Retinal pigment epithelial cell (primary cell): ENCODE data around the gene MEPCE.

Experiments
- DNase-seq: peaks from one replicate; pipeline ENCODE4 v3.0.0-alpha.2; 2010; ENCODE audit warnings: low read depth
- H3K4me3 ChIP-seq: 2 replicates; pipeline ENCODE4 v1.5.1; 2011; ENCODE audit warnings: mild to moderate bottlenecking, low read length, control low read depth, moderate library complexity
- TF ChIP-seq, protein P1 (sequence below): conservative IDR thresholded peaks from 2 replicates; pipeline ENCODE4 v1.5.1; 2011; ENCODE audit warnings: low read depth, low read length, control low read depth, inconsistent platforms

MEPCE gene

DNA sequence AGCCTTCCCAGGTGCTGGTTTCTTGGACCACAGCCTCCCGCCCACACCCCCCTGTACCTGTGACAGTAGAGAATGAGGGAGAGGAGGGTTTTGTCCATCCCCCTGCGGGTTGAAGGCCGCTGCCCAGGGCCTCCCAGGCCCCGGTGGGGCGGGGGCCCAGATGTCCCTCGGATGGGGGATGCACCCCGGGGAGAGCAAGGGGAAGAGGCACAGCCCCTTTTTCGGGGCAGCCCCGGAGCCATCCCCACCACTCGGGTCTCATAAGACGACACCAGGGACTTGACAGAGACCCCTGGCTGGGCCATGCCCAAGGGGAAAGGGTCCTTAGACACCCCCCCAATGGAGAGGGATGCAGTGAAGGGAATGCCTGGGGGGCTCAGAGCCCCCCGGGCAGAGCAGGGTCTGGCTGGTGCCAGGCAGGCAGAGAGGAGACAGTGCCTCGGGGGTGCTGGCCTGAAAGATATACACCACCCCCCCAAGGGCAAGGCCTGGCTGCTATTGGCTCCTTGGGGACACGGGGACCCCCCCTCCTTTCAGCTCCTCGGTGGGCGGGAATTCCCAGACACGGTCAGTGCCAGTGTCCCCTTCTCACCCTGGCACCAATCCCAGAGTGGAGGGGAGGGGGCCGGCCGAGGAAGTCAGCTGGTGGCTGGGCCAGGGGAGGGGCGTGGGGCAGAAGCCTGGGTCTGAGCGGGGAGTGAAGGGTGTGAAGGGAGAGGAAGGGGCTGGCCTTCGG is 38.2 kb downstream of the MEPCE start:
- no peak for DNase-seq
- TF ChIP-seq, protein P1, sequence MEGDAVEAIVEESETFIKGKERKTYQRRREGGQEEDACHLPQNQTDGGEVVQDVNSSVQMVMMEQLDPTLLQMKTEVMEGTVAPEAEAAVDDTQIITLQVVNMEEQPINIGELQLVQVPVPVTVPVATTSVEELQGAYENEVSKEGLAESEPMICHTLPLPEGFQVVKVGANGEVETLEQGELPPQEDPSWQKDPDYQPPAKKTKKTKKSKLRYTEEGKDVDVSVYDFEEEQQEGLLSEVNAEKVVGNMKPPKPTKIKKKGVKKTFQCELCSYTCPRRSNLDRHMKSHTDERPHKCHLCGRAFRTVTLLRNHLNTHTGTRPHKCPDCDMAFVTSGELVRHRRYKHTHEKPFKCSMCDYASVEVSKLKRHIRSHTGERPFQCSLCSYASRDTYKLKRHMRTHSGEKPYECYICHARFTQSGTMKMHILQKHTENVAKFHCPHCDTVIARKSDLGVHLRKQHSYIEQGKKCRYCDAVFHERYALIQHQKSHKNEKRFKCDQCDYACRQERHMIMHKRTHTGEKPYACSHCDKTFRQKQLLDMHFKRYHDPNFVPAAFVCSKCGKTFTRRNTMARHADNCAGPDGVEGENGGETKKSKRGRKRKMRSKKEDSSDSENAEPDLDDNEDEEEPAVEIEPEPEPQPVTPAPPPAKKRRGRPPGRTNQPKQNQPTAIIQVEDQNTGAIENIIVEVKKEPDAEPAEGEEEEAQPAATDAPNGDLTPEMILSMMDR: no peak
- no peak overlapping the region for H3K4me3 ChIP-seq

DNA sequence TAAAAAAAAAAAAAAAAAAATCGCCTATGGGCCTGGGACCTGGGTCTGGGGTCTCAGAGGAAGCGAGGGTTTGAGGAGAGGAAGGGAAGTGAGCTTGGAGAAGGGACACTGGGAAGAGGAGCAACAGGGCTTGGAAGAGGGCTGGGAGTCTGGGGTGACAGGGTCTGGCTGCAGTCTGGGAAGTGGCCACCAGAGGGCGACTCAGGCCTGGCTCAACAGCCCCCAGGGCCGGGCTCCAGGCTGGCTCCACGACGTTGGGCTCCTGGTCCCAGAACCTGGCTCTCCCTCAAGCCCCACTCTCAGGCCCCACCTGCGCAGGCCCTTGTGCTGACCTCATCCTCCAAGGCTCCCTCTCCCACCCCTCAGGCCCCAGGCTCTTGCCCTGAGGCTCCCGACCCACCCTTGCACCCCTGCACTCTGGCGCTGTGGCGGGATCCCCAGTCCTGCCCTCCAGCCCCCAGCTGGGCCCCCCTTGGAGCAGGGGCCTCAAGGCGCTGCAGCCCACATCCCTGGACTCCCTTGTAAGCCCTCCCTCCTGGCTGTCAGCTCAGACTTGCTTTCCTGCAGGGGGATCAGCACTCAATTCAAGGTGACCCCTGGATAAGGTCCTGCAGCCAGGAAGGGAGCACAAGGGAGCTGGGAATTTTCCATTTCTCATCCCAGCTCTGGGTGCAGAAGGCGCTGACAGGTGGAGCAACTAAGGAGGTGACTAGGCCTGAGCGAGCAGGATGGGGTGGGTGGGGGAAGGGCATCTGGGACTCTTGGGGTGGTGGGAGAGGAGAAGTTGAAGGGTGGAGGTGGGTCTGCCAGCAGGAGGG is 39.8 kb downstream of the MEPCE start:
- TF ChIP-seq, protein P1: peak; percentile 96
- DNase-seq: no peak
- H3K4me3 ChIP-seq: no peak overlapping the region

DNA sequence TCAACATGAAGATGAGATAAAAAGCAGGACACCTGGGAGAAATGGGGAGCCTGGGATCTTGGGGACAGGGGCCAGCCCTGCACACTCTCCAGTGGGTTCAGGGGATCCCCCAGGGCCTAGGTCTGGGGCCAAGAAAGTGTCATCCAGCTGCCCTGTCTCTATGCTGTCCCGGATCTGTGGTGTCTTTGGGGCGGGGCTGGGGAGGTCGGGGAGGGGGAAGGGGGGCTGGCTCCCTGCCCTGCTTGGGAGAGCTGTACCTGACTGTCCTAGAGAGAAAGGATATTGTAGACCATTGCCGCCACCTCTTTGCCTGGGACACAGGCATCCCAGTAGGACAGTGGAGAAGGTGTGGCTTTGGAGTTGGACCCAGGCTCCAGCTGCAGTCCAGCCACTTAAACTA is 41.4 kb downstream of the MEPCE start:
- DNase-seq: no peak
- H3K4me3 ChIP-seq: no peak overlapping the region
- TF ChIP-seq, protein P1: no peak

DNA sequence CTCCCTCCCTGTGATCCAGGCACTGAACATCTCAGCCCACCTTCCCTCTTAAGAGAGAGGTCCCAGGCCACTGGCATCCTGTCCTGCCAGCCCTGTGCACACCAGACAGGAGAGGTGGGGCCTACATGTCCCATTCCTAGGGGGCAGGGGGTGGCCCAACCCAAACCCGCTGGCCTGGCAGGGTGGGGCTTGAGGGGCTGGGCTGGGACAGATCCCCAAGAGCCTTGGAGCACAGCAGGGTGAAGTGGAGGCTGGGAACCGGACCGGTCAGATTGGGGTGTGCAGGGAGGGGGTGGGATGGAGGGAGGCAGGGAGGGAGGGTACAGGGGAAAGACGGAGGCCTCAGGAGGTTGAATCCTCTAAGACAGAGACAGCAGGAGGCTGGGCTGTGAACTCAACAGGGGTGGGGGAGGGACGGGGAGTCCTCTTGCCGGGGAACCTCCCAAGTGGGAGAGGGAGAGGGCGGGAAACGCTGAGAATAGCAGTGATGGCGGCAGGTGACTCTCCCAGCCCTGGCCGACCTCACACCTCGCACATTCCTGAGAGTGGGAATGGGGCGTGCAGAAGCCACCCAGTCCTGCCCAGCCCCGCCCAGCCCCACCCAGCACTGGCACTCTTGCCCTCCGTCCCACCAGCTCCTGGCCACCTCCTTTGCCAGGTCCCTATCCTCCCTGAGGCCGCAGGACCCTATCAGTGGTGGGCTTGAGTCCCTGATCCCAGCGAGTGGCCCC is 42.7 kb downstream of the MEPCE start:
- TF ChIP-seq, protein P1: no peak
- DNase-seq: no peak
- H3K4me3 ChIP-seq: no peak overlapping the region

DNA sequence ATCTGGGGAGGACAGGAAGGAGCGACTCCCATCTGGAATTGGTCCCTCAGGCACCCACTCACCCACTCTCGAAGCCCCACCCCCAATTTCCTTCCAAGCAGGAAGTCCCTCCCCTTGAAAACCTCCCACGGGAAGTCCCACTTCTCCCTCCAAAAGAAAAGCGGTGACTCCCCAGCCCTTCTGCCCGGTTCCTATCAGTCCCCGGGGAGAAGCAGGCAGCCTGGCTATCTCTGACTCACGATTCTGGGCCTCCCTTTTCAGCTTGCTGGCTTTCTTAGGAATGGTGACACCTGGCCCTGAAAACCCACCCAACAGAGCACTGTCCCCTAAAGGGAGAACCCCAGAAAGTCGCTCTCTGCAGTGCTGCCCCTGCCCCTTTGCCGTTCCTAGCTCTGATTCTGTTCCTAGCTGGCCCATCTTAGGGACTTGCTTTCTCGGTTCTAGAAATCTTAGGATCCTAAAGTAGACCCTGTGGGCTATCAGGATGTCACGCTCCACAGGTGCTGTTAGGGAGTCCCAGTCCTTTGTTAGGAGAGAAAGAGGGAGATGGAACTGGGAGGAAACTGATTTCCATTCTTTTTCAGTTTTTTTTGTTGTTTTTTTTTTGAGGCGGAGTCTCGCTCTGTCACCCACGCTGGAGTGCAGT is 43.3 kb downstream of the MEPCE start:
- DNase-seq: no peak
- H3K4me3 ChIP-seq: no peak overlapping the region
- TF ChIP-seq, protein P1: no peak

DNA sequence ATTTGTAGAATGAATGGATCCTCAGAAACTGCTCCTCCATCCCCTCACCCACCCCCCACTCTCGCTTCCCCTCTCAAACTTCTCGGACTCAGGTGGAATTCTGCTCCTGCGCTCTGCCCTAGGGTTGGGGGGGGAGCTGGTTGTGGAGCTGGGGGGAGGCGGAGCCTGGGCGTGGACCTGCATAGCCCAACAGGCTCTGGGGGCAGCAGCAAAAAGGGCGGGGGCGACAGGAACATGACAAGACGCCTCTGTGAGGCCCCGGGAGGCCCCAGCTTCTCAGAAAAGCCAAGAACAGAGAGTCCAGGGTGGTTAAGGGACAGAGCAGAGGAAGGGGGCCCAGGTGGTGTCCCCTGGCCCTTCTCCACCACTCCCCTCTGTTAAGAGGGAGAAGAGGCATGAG is 45.9 kb downstream of the MEPCE start:
- DNase-seq: no peak
- no peak overlapping the region for H3K4me3 ChIP-seq
- TF ChIP-seq, protein P1: no peak
